Measurements from ENCODE around the gene NAT14.

The NAT14 gene

GRCh38 chr19:55535173-55535964 lies 50.4 kb downstream of the NAT14 start:
- no peak overlapping the region for H3K4me3 ChIP-seq (ENCODE audit: control insufficient read depth, low read depth, low read length)
- no peak for TF ChIP-seq CTCF (conservative IDR thresholded peaks at IDR 0.05; ENCODE audit: control insufficient read depth, insufficient read depth, low read depth, low read length)
- no peak for DNase-seq (ENCODE audit: low read depth)

GRCh38 chr19:55535965-55536350 lies 51.0 kb downstream of the NAT14 start:
- no peak overlapping the region for H3K4me3 ChIP-seq (ENCODE audit: control insufficient read depth, low read depth, low read length)
- DNase-seq (ENCODE audit: low read depth), result no peak
- TF ChIP-seq CTCF (conservative IDR thresholded peaks at IDR 0.05; ENCODE audit: control insufficient read depth, insufficient read depth, low read depth, low read length), result no peak

- no peak overlapping the region for H3K4me3 ChIP-seq (ENCODE audit: control insufficient read depth, low read depth, low read length)
- no peak for DNase-seq (ENCODE audit: low read depth)
- no peak for TF ChIP-seq CTCF (conservative IDR thresholded peaks at IDR 0.05; ENCODE audit: control insufficient read depth, insufficient read depth, low read depth, low read length)
Observed at GRCh38 chr19:55536366-55536765, 51.4 kb downstream of the NAT14 start.
